ENCODE measurements around the gene SOX4.

Gene SOX4

DNA sequence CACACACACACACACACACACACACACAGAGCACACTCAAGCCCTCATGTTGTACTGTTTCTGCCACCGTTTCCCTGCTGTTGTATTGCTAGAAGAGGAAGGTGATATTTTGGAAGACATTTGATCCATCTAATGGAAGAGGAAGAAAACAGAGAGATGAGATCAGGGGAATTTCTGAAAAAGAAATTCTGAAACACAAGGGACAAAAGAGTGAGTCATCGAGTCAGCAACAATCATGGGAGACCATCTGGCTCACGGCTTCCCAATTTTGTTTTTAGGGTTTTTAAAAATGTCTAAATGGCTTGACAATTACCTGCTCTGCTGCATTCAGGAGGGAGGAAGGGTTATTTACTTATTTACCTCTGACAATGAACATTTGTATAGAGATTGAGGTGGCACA is 22.0 kb downstream of the SOX4 start:
- Histone ChIP-seq H3K36me3 (ENCODE audit: insufficient read depth) (no peaks in the 10 kb centered on the region), H4K20me1 (ENCODE audit: insufficient read depth) (no peaks in the 10 kb centered on the region), H3K4me1 (ENCODE audit: low read depth, poor library complexity, severe bottlenecking) (no peaks in the 10 kb centered on the region), H3K4me2 (no peak overlapping the region), H3K27me3 (ENCODE audit: insufficient read depth, low read depth) (no peaks in the 10 kb centered on the region), H3K9ac (no peak overlapping the region), H3K79me2 (ENCODE audit: insufficient read depth, low read depth) (no peaks in the 10 kb centered on the region), H3K4me3 (IDR thresholded peaks at IDR 0.05; ENCODE audit: insufficient read depth, low read depth, low read length) (no peak overlapping the region), H3K27ac (no peak overlapping the region), H2AFZ (ENCODE audit: low read depth) (no peak overlapping the region)
- TF ChIP-seq, protein P1, sequence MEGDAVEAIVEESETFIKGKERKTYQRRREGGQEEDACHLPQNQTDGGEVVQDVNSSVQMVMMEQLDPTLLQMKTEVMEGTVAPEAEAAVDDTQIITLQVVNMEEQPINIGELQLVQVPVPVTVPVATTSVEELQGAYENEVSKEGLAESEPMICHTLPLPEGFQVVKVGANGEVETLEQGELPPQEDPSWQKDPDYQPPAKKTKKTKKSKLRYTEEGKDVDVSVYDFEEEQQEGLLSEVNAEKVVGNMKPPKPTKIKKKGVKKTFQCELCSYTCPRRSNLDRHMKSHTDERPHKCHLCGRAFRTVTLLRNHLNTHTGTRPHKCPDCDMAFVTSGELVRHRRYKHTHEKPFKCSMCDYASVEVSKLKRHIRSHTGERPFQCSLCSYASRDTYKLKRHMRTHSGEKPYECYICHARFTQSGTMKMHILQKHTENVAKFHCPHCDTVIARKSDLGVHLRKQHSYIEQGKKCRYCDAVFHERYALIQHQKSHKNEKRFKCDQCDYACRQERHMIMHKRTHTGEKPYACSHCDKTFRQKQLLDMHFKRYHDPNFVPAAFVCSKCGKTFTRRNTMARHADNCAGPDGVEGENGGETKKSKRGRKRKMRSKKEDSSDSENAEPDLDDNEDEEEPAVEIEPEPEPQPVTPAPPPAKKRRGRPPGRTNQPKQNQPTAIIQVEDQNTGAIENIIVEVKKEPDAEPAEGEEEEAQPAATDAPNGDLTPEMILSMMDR (conservative IDR thresholded peaks at IDR 0.05; ENCODE audit: low read depth, low read length): no peak

GRCh38 chr6:21616005-21616404 is 22.5 kb downstream of the SOX4 start:
- no peak overlapping the region for H3K4me3 ChIP-seq (IDR thresholded peaks at IDR 0.05; ENCODE audit: insufficient read depth, low read depth, low read length)
- no peak overlapping the region for H2AFZ ChIP-seq (ENCODE audit: low read depth)
- no peak overlapping the region for H3K9ac ChIP-seq
- no peaks in the 10 kb centered on the region for H3K79me2 ChIP-seq (ENCODE audit: insufficient read depth, low read depth)
- no peaks in the 10 kb centered on the region for H3K27me3 ChIP-seq (ENCODE audit: insufficient read depth, low read depth)
- no peak overlapping the region for H3K4me2 ChIP-seq
- H3K36me3 ChIP-seq (ENCODE audit: insufficient read depth): no peaks in the 10 kb centered on the region
- TF ChIP-seq, protein P1 (conservative IDR thresholded peaks at IDR 0.05; ENCODE audit: low read depth, low read length): no peak
- no peaks in the 10 kb centered on the region for H3K4me1 ChIP-seq (ENCODE audit: low read depth, poor library complexity, severe bottlenecking)
- H3K27ac ChIP-seq: no peak overlapping the region
- no peaks in the 10 kb centered on the region for H4K20me1 ChIP-seq (ENCODE audit: insufficient read depth)

GRCh38 chr6:21625642-21626041 is 32.1 kb downstream of the SOX4 start:
- Histone ChIP-seq H3K4me2 (no peak overlapping the region), H3K27me3 (ENCODE audit: insufficient read depth, low read depth) (no peaks in the 10 kb centered on the region), H3K4me1 (ENCODE audit: low read depth, poor library complexity, severe bottlenecking) (no peaks in the 10 kb centered on the region), H3K4me3 (IDR thresholded peaks at IDR 0.05; ENCODE audit: insufficient read depth, low read depth, low read length) (no peak overlapping the region), H3K79me2 (ENCODE audit: insufficient read depth, low read depth) (no peaks in the 10 kb centered on the region), H3K27ac (no peak overlapping the region), H3K9ac (no peak overlapping the region), H2AFZ (ENCODE audit: low read depth) (no peak overlapping the region), H3K36me3 (ENCODE audit: insufficient read depth) (no peaks in the 10 kb centered on the region), H4K20me1 (ENCODE audit: insufficient read depth) (no peaks in the 10 kb centered on the region)
- TF ChIP-seq, protein P1 (conservative IDR thresholded peaks at IDR 0.05; ENCODE audit: low read depth, low read length): no peak

- Histone ChIP-seq H3K79me2 (ENCODE audit: insufficient read depth, low read depth) (no peaks in the 10 kb centered on the region), H3K4me1 (ENCODE audit: low read depth, poor library complexity, severe bottlenecking) (no peaks in the 10 kb centered on the region), H3K27ac (no peak overlapping the region), H2AFZ (ENCODE audit: low read depth) (no peak overlapping the region), H3K27me3 (ENCODE audit: insufficient read depth, low read depth) (no peaks in the 10 kb centered on the region), H4K20me1 (ENCODE audit: insufficient read depth) (no peaks in the 10 kb centered on the region), H3K9ac (no peak overlapping the region), H3K36me3 (ENCODE audit: insufficient read depth) (no peaks in the 10 kb centered on the region), H3K4me2 (no peak overlapping the region), H3K4me3 (IDR thresholded peaks at IDR 0.05; ENCODE audit: insufficient read depth, low read depth, low read length) (no peak overlapping the region)
- TF ChIP-seq, protein P1 (conservative IDR thresholded peaks at IDR 0.05; ENCODE audit: low read depth, low read length): no peak
Measured at GRCh38 chr6:21626756-21627155, 33.2 kb downstream of the SOX4 start.

Measured in KMS-11 (cell line).